22Rv1 (cell line): ENCODE data around the gene MT1X.

ENCODE experiments used
- ZFX ChIP-seq: fragments of 450-650 bp; IDR thresholded peaks from 2 replicates; pipeline ENCODE4 v1.6.1; 2017; ENCODE audit warnings: antibody characterized with exemption, borderline replicate concordance
- TF ChIP-seq, protein P1 (sequence below): fragments of 450-650 bp; IDR thresholded peaks from 2 replicates; pipeline ENCODE4 v1.5.1; 2017; ENCODE audit warnings: mild to moderate bottlenecking

DNA sequence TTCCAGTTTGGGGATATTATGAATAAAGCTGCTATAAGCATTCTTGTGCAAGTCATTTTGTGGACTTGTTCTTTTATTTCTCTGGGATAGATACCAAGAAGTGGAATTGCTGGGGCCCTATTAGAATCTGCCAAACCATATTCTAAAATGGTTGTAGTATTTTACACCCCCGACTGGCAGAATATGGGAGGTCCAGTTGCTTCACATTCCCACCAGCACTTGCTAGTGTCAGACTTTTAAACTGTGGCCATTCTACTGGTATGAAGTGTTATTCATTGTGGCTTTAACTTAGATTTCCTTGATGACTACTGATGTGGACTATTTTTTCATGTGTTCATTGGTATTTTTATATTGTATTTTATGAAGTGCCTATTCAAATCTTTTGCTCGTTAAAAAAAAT lies 29.6 kb downstream of the MT1X start:
- TF ChIP-seq, protein P1, sequence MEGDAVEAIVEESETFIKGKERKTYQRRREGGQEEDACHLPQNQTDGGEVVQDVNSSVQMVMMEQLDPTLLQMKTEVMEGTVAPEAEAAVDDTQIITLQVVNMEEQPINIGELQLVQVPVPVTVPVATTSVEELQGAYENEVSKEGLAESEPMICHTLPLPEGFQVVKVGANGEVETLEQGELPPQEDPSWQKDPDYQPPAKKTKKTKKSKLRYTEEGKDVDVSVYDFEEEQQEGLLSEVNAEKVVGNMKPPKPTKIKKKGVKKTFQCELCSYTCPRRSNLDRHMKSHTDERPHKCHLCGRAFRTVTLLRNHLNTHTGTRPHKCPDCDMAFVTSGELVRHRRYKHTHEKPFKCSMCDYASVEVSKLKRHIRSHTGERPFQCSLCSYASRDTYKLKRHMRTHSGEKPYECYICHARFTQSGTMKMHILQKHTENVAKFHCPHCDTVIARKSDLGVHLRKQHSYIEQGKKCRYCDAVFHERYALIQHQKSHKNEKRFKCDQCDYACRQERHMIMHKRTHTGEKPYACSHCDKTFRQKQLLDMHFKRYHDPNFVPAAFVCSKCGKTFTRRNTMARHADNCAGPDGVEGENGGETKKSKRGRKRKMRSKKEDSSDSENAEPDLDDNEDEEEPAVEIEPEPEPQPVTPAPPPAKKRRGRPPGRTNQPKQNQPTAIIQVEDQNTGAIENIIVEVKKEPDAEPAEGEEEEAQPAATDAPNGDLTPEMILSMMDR: no peak
- no peak for TF ChIP-seq ZFX
